Neuronal stem cell (in vitro differentiated cells): ENCODE results near the gene ATP7A. TPM values are rescaled to one million over a fixed set of nuclear protein-coding genes. Genes with fewer than 3 reads are reported as not detected.
"Not testable (repeated sequence)": the region's sequence is repeated elsewhere in the genome, so short reads cannot be mapped to it uniquely, and the experiment has no call there.

Experiments
- DNase-seq: peaks from one replicate; pipeline ENCODE4 v3.0.0-alpha.2; 2013; ENCODE audit warnings: low spot score
- H2AFZ ChIP-seq: one replicate; pipeline ENCODE4 v1.6.1; 2013; ENCODE audit warnings: mild to moderate bottlenecking, low read length, inconsistent platforms
- H2AK5ac ChIP-seq: 2 replicates; pipeline ENCODE4 v1.6.1; 2013; ENCODE audit warnings: low read depth, mild to moderate bottlenecking, inconsistent platforms, low read length, moderate library complexity, mixed read lengths
- H2BK120ac ChIP-seq: 2 replicates; pipeline ENCODE4 v1.6.1; 2013; ENCODE audit warnings: low read depth, mild to moderate bottlenecking, inconsistent platforms, low read length, moderate library complexity, mixed read lengths
- H2BK12ac ChIP-seq: one replicate; pipeline ENCODE4 v1.6.1; 2013; ENCODE audit warnings: low read length, inconsistent platforms
- H2BK15ac ChIP-seq: 2 replicates; pipeline ENCODE4 v1.6.1; 2013; ENCODE audit warnings: mild to moderate bottlenecking, low read length, inconsistent platforms, mixed read lengths
- H2BK5ac ChIP-seq: one replicate; pipeline ENCODE4 v1.6.1; 2013; ENCODE audit warnings: inconsistent platforms, mild to moderate bottlenecking, low read length, moderate library complexity
- H3K14ac ChIP-seq: one replicate; pipeline ENCODE4 v1.6.1; 2013; ENCODE audit warnings: low read length, inconsistent platforms
- H3K18ac ChIP-seq: 2 replicates; pipeline ENCODE4 v1.6.1; 2013; ENCODE audit warnings: low read length, inconsistent platforms
- H3K23ac ChIP-seq: 2 replicates; pipeline ENCODE4 v1.6.1; 2013; ENCODE audit warnings: low read depth, mild to moderate bottlenecking, mixed read lengths, low read length, inconsistent platforms; ENCODE audit not compliant: poor library complexity
- H3K27ac ChIP-seq: replicated peaks from 3 replicates; pipeline ENCODE4 v1.5.1; 2013; ENCODE audit warnings: low read length, inconsistent platforms
- H3K27me3 ChIP-seq, 3 experiments: 2 replicates each; pipeline ENCODE4 v1.6.1; 2013; ENCODE audit warnings: low read length in 3 of 3, mild to moderate bottlenecking in 2 of 3, inconsistent platforms in 1 of 3, low read depth in 1 of 3, mixed read lengths in 1 of 3, moderate library complexity in 1 of 3; ENCODE audit not compliant: control insufficient read depth in 3 of 3, insufficient read depth in 3 of 3
- H3K36me3 ChIP-seq, 2 donors: replicated peaks in 1 of 2; 2 replicates each; pipeline ENCODE4 v1.6.1; 2013; ENCODE audit warnings: low read length in 2 of 2; ENCODE audit not compliant: control insufficient read depth in 2 of 2, insufficient read depth in 2 of 2
- H3K4ac ChIP-seq: 2 replicates; pipeline ENCODE4 v1.6.1; 2013; ENCODE audit warnings: inconsistent platforms, mild to moderate bottlenecking, low read length, moderate library complexity
- H3K4me1 ChIP-seq, 2 donors: 1 replicate in 1 of 2; 2 replicates in 1 of 2; pipeline ENCODE4 v1.6.1; 2013; ENCODE audit warnings: low read length in 2 of 2, low read depth in 1 of 2; ENCODE audit not compliant: control insufficient read depth in 2 of 2, insufficient read depth in 1 of 2
- H3K4me2 ChIP-seq: one replicate; pipeline ENCODE4 v1.6.1; 2013; ENCODE audit warnings: mild to moderate bottlenecking, low read length, inconsistent platforms; ENCODE audit not compliant: insufficient read depth, poor library complexity, severe bottlenecking
- H3K4me3 ChIP-seq, 2 donors: 2 replicates each; pipeline ENCODE4 v1.5.1; 2013; ENCODE audit warnings: low read length in 2 of 2, mild to moderate bottlenecking in 2 of 2, inconsistent platforms in 1 of 2, moderate library complexity in 1 of 2
- H3K79me1 ChIP-seq: one replicate; pipeline ENCODE4 v1.6.1; 2013; ENCODE audit warnings: low read depth, mild to moderate bottlenecking, inconsistent platforms, low read length, moderate library complexity
- H3K9ac ChIP-seq: one replicate; pipeline ENCODE4 v1.6.1; 2013; ENCODE audit warnings: mild to moderate bottlenecking, low read depth, low read length, inconsistent platforms; ENCODE audit not compliant: poor library complexity
- H3K9me3 ChIP-seq, 2 donors: replicated peaks in 1 of 2; 2 replicates each; pipeline versions ENCODE3 to v1.6.1; 2013; ENCODE audit warnings: low read length in 2 of 2, mild to moderate bottlenecking in 2 of 2, inconsistent platforms in 1 of 2, low read depth in 1 of 2, mixed read lengths in 1 of 2, moderate library complexity in 1 of 2; ENCODE audit not compliant: control insufficient read depth in 2 of 2, insufficient read depth in 1 of 2
- H4K8ac ChIP-seq: one replicate; pipeline ENCODE4 v1.6.1; 2013; ENCODE audit warnings: low read depth, mild to moderate bottlenecking, inconsistent platforms, low read length, moderate library complexity
- H4K91ac ChIP-seq: one replicate; pipeline ENCODE4 v1.6.1; 2013; ENCODE audit warnings: low read length, low read depth, mild to moderate bottlenecking, inconsistent platforms; ENCODE audit not compliant: poor library complexity
- whole genome bisulfite sequencing, 2 donors: extraction: QIAGEN DNeasy Blood & Tissue Kit; methylation state at CpG; one replicate each; pipeline ENCODE4 v1.1.7; 2013; ENCODE audit warnings: missing lambda C conversion rate in 2 of 2, mixed read lengths in 1 of 2; ENCODE audit not compliant: insufficient read length in 2 of 2, insufficient replicate concordance in 1 of 2; ENCODE audit errors: extremely low coverage in 2 of 2; 5-methylcytosine and 5-hydroxymethylcytosine counted together
- polyA plus RNA-seq, 2 experiments: library from polyadenylated mRNA; stranded (reverse); fragments of 200-250 nt; gene quantifications; one replicate each; pipeline ENCODE4 v1.2.3, GENCODE V29; 2013

Gene ATP7A
- 2.3 TPM for polyA plus RNA-seq (2013, experiment 1 of 2)
- polyA plus RNA-seq (2013, experiment 2 of 2), result 2.6 TPM

- Histone ChIP-seq H3K18ac (no peak within 1 kb of the TSS), H2AK5ac (no peak within 1 kb of the TSS), H4K8ac (no peak within 1 kb of the TSS), H2AFZ (peak within 1 kb of the TSS; percentile 79), H3K36me3 (peaks cover 0 to 6% of the 10 kb centered on the region in 2 donors), H3K27ac (no peak within 1 kb of the TSS), H3K23ac (no peak within 1 kb of the TSS), H3K79me1 (no peaks in the 10 kb centered on the region), H2BK15ac (no peak within 1 kb of the TSS), H2BK5ac (no peak within 1 kb of the TSS), H2BK120ac (no peak within 1 kb of the TSS), H3K4ac (no peak within 1 kb of the TSS), H4K91ac (no peak within 1 kb of the TSS), H3K14ac (no peak within 1 kb of the TSS), H3K9me3 (no peaks in the 10 kb centered on the region), H3K27me3 (no peaks in the 10 kb centered on the region), H3K4me2 (peak within 1 kb of the TSS; percentile 38), H2BK12ac (no peak within 1 kb of the TSS), H3K4me1 (no peaks in the 10 kb centered on the region), H3K9ac (no peak within 1 kb of the TSS), H3K4me3 (peak within 1 kb of the TSS; percentile 55 to 88)
- no CpG with 5 or more reads among the region's 36 CpGs for WGBS, 2 donors
- peak; percentile 58 for DNase-seq
Measured at GRCh38 chrX:77910108-77910840, at the start of gene ATP7A. TSS of gene ATP7A (plus strand) at chrX:77910693. CDS start at chrX:77971642, 60,949 bp downstream.

GRCh38 chrX:77875372-77875771 lies 35.1 kb upstream of the ATP7A start:
- no peak overlapping the region for H2AK5ac ChIP-seq
- no peak overlapping the region for H2BK120ac ChIP-seq
- no peaks in the 10 kb centered on the region for H3K9me3 ChIP-seq
- no peak overlapping the region for H2BK12ac ChIP-seq
- H3K4me3 ChIP-seq, result no peak overlapping the region
- H3K9ac ChIP-seq, result no peak overlapping the region
- H3K36me3 ChIP-seq, result peaks cover 0 to 34% of the 10 kb centered on the region in 2 donors
- H3K18ac ChIP-seq, result no peak overlapping the region
- H2AFZ ChIP-seq, result no peak overlapping the region
- no peak overlapping the region for H2BK5ac ChIP-seq
- H2BK15ac ChIP-seq, result no peak overlapping the region
- no peak overlapping the region for H3K23ac ChIP-seq
- no CpG with 5 or more reads among the region's 8 CpGs for WGBS, 2 donors
- H4K91ac ChIP-seq, result no peak overlapping the region
- H3K27ac ChIP-seq, result no peak overlapping the region
- no peaks in the 10 kb centered on the region for H3K4me1 ChIP-seq
- H3K14ac ChIP-seq, result no peak overlapping the region
- no peak overlapping the region for H4K8ac ChIP-seq
- DNase-seq, result no peak
- H3K4ac ChIP-seq, result no peak overlapping the region
- peaks cover 2% of the 10 kb centered on the region for H3K79me1 ChIP-seq
- H3K4me2 ChIP-seq, result no peak overlapping the region
- no peaks in the 10 kb centered on the region for H3K27me3 ChIP-seq

- WGBS, 2 donors, result no CpG with 5 or more reads among the region's 4 CpGs
- H2BK12ac ChIP-seq, H3K18ac ChIP-seq, DNase-seq, H3K4me3 ChIP-seq, H3K4me1 ChIP-seq, H4K91ac ChIP-seq, H3K79me1 ChIP-seq, H3K23ac ChIP-seq, H2AFZ ChIP-seq, H2BK15ac ChIP-seq, H2BK120ac ChIP-seq, H3K9ac ChIP-seq, H2AK5ac ChIP-seq, H3K27ac ChIP-seq, H3K27me3 ChIP-seq, H3K36me3 ChIP-seq, H4K8ac ChIP-seq, H2BK5ac ChIP-seq, H3K14ac ChIP-seq, H3K4ac ChIP-seq, H3K4me2 ChIP-seq, H3K9me3 ChIP-seq: not testable (repeated sequence)
Measured at GRCh38 chrX:77881418-77881817, 29.1 kb upstream of the ATP7A start.

- Histone ChIP-seq H4K8ac (no peak overlapping the region), H2BK5ac (no peak overlapping the region), H3K9me3 (no peaks in the 10 kb centered on the region), H3K4me3 (no peak overlapping the region), H2AFZ (no peak overlapping the region), H2BK12ac (no peak overlapping the region), H4K91ac (no peak overlapping the region), H3K36me3 (peaks cover 0 to 2% of the 10 kb centered on the region in 2 donors), H3K4ac (no peak overlapping the region), H2BK120ac (no peak overlapping the region), H3K4me1 (no peaks in the 10 kb centered on the region), H2BK15ac (no peak overlapping the region), H3K27me3 (no peaks in the 10 kb centered on the region), H3K9ac (no peak overlapping the region), H3K27ac (no peak overlapping the region), H3K18ac (no peak overlapping the region), H3K23ac (no peak overlapping the region), H3K79me1 (no peaks in the 10 kb centered on the region), H3K14ac (no peak overlapping the region), H2AK5ac (no peak overlapping the region), H3K4me2 (no peak overlapping the region)
- no peak for DNase-seq
- WGBS, 2 donors, result no CpG with 5 or more reads among the region's 2 CpGs
Measured at GRCh38 chrX:77892887-77893286, 17.6 kb upstream of the ATP7A start.
